GM18870 (cell line): ENCODE measurements around the gene SNX33.
"Not testable (repeated sequence)": the region's sequence is repeated elsewhere in the genome, so short reads cannot be mapped to it uniquely, and the experiment has no call there.

Experiments
- ATAC-seq: cut with Tn5 transposase; IDR thresholded peaks from one replicate; pipeline ENCODE4 v1.9.1; 2021; ENCODE audit warnings: moderate library complexity; ENCODE audit not compliant: unreplicated experiment

The SNX33 gene

GRCh38 chr15:75697523-75697922 is 49.8 kb downstream of the SNX33 start:
- ATAC-seq, result no peak

GRCh38 chr15:75697974-75698747 is 50.4 kb downstream of the SNX33 start:
- not testable (repeated sequence) for ATAC-seq

- ATAC-seq, result not testable (repeated sequence)
Measured at GRCh38 chr15:75699517-75699916, 51.8 kb downstream of the SNX33 start.

GRCh38 chr15:75699961-75700874 is 52.5 kb downstream of the SNX33 start:
- ATAC-seq, result peak; percentile 37

- not testable (repeated sequence) for ATAC-seq
Measured at GRCh38 chr15:75701071-75702003, 53.6 kb downstream of the SNX33 start.

GRCh38 chr15:75702436-75702835 is 54.7 kb downstream of the SNX33 start:
- no peak for ATAC-seq

GRCh38 chr15:75703440-75704262 is 55.9 kb downstream of the SNX33 start:
- ATAC-seq, result not testable (repeated sequence)

- ATAC-seq, result no peak
Measured at GRCh38 chr15:75704263-75704615, 56.5 kb downstream of the SNX33 start.

GRCh38 chr15:75704618-75705017 is 56.9 kb downstream of the SNX33 start:
- no peak for ATAC-seq

GRCh38 chr15:75705375-75705774 is 57.7 kb downstream of the SNX33 start:
- ATAC-seq, result not testable (repeated sequence)

GRCh38 chr15:75705854-75706681 is 58.4 kb downstream of the SNX33 start:
- no peak for ATAC-seq

- no peak for ATAC-seq
Measured at GRCh38 chr15:75706682-75706954, 58.9 kb downstream of the SNX33 start.

- ATAC-seq, result not testable (repeated sequence)
Measured at GRCh38 chr15:75709458-75709857, 61.7 kb downstream of the SNX33 start.

- ATAC-seq, result not testable (repeated sequence)
Measured at GRCh38 chr15:75710874-75711273, 63.2 kb downstream of the SNX33 start.

- not testable (repeated sequence) for ATAC-seq
Measured at GRCh38 chr15:75711495-75711894, 63.8 kb downstream of the SNX33 start.
